NCI-H774 (cell line): ENCODE measurements around the gene FSCN2.
A peak's percentile ranks its signal among the peaks of the same experiment; 100 is the strongest.

ENCODE experiments used
- DNase-seq: peaks from one replicate; lab custom pipeline; 2025; lab: John Stamatoyannopoulos, UW

The FSCN2 gene, protein sequence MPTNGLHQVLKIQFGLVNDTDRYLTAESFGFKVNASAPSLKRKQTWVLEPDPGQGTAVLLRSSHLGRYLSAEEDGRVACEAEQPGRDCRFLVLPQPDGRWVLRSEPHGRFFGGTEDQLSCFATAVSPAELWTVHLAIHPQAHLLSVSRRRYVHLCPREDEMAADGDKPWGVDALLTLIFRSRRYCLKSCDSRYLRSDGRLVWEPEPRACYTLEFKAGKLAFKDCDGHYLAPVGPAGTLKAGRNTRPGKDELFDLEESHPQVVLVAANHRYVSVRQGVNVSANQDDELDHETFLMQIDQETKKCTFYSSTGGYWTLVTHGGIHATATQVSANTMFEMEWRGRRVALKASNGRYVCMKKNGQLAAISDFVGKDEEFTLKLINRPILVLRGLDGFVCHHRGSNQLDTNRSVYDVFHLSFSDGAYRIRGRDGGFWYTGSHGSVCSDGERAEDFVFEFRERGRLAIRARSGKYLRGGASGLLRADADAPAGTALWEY

GRCh38 chr17:81527591-81528383, at the start of gene FSCN2:
FSCN2 (plus strand) TSS chr17:81528377; CDS start chr17:81528532, 155 bp downstream.
- DNase-seq: no peak

DNA sequence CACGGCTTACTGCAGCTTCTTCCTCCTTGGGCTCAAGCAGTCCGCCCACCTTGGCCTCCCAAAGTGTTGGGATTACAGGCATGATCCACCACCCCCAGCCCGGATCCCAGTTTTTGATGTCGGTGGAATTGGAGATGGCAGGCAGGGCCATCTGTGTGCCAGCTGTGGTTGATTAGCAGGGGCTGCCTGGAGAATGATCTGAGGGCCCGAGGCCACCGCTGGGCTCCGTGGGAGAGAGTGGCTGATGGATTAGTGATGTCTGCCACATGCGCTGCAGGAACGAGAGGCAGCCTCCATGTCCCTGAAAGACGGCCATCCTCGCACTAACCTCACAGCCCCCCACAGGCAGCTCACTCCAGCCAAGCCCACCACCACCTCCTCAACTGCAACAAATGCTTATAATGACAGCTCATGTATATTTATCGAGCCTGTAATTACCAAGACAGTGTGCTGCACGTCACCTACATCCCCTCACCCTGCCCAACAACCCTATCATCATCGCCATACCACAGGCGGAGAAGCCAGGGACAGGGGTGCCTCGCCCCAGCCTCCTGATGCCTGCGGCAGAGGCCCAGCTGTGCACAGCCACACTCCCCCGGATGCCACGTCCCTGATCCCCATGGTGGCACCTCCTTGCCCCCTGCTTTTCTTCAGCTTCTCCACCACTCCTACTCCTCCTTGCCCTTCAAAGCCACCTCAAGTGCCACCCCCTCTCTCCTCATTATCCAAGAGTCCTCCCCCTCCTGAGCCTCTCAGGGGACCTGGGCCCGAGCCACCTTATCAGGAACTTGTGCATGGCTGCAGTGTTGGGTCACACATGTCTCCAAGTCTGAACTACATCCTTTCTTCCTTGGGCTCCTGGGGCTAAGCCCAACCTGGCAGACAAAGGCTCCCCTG, 48.8 kb upstream of the FSCN2 start:
- DNase-seq: no peak

- no peak for DNase-seq
These were observed 47.8 kb upstream of the FSCN2 start for GRCh38 chr17:81480140-81481072.

DNA sequence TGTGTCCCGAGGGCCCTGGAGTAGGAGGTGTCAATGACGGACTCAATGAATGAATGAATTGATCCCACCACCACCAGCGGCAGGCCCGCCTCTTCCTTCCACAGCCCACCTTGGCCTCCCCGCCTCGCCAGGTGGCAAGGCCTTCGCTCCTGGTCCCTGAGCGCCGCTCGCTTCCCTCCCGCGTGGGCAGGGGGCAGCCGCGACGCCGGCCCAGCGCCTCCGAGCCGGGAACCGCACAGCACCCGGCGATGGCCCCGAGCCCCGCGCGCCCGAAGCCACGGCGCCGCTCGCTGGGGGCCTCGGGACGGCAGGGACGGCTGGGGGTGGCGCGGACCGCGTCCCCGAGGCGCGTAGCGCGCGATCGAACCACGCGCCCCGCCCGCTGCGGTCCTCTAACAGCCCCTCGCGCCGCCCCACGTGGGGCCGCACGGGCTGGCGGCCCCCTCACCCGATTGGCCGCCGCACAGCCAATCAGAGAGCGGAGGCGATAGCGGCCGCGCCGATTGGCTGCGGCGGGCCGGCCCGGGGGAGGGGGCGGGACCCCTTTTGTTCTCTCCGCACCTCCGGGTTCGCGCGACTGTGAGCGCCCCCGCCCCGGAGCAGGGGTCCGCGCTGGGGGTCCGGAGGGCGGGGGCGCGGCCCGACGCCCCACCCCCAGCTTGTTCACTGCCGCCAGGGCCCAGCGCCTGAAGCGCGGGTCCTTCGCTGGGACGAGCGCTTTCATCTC, 46.9 kb upstream of the FSCN2 start:
- peak; percentile 66 for DNase-seq

GRCh38 chr17:81481815-81482505, 46.2 kb upstream of the FSCN2 start:
- DNase-seq: no peak

GRCh38 chr17:81482673-81483072, 45.5 kb upstream of the FSCN2 start:
- DNase-seq: no peak

- no peak for DNase-seq
These were observed 44.9 kb upstream of the FSCN2 start for GRCh38 chr17:81483085-81483861.

- DNase-seq: no peak
These were observed 44.3 kb upstream of the FSCN2 start for GRCh38 chr17:81483862-81484194.

GRCh38 chr17:81484195-81484979, 43.8 kb upstream of the FSCN2 start:
- peak; percentile 96 for DNase-seq

DNA sequence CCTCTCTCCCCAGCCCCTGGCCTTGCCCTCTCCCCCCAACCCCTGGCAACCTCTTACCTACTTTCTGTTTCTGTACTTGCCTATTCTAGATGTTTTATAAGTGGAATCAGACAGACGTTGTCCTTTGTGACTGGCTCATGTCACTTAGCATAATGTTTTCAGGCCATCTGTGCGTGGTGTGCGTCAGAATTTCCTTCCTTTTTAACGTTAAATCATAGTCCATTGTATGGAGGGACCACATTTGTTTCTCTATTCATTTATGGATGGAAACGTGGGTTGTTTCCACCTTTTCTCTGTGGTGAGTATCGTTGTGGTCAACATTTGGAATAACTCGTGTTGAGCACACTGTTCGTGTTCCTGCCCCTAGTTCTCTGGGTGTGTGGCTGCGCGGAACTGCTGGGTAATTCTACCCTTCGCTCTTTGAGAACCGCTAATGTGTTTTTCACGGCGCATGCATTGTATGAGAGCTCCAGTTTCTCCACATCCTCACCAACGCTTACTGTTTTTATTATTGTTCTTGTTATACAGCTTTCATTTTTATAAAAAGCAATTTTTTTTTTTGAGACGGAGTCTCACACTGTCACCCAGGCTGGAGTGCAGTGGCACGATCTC, 41.9 kb upstream of the FSCN2 start:
- no peak for DNase-seq

GRCh38 chr17:81487089-81487486, 41.1 kb upstream of the FSCN2 start:
- DNase-seq: no peak

- DNase-seq: peak; percentile 93
These were observed 40.5 kb upstream of the FSCN2 start for GRCh38 chr17:81487487-81488275.

DNA sequence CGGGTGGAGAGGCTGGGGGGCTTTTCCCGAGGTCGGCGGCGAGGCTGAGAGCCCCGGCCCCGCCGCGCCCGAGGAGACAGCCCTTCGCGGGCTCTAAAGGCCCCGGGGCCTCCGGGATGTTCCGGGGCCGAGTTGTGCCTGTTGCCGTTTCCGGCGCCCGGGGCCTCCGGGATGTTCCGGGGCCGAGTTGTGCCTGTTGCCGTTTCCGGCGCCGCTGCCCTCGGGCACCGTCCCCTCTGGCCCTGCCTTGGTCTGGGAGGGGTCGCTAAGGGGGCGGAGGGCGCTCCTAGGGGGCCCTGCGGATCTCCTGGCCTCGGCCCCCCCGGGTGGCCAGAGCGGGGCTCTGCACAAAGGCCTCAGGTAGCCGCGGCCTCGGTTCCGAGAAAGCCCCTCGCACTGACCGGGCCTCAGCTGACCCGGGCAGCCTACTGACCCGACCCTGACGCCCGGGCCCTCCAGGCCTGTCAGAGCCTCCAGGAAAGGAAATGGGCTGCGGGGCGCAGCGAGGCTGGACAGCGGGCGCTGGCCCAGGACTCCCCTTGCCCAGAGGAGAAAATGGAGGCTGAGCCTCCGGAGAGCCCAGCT, 39.8 kb upstream of the FSCN2 start:
- DNase-seq: no peak

- no peak for DNase-seq
These were observed 38.9 kb upstream of the FSCN2 start for GRCh38 chr17:81489012-81489997.
